ENCODE measurements around the gene PDCD11.
"Not testable (repeated sequence)": the region's sequence is repeated elsewhere in the genome, so short reads cannot be mapped to it uniquely, and the experiment has no call there.

The PDCD11 gene

GRCh38 chr10:103396067-103396788, at the start of gene PDCD11, which contains the start of gene ATP5MK:
TSS of gene PDCD11 (plus strand) at chr10:103396626. CDS start at chr10:103398427, 1,801 bp downstream.
TSS of gene ATP5MK (minus strand) at chr10:103396475. CDS start at chr10:103392457, 4,018 bp downstream.
- peak; percentile 78 for DNase-seq (ENCODE audit: low read depth)

- DNase-seq (ENCODE audit: low read depth) = no peak
These were observed 46.3 kb upstream of the PDCD11 start for GRCh38 chr10:103350175-103350516.

GRCh38 chr10:103350517-103351260, 45.7 kb upstream of the PDCD11 start, which contains the start of gene PCGF6:
TSS of gene PCGF6 (minus strand) at chr10:103351140. CDS start at chr10:103351066, 74 bp downstream.
- peak; percentile 54 for DNase-seq (ENCODE audit: low read depth)

- no peak for DNase-seq (ENCODE audit: low read depth)
These were observed 43.1 kb upstream of the PDCD11 start for GRCh38 chr10:103353281-103353680.

- not testable (repeated sequence) for DNase-seq (ENCODE audit: low read depth)
These were observed 41.9 kb upstream of the PDCD11 start for GRCh38 chr10:103354567-103354966.

- no peak for DNase-seq (ENCODE audit: low read depth)
These were observed 40.4 kb upstream of the PDCD11 start for GRCh38 chr10:103355906-103356599.

- DNase-seq (ENCODE audit: low read depth) = not testable (repeated sequence)
These were observed 36.9 kb upstream of the PDCD11 start for GRCh38 chr10:103359493-103359892.

- not testable (repeated sequence) for DNase-seq (ENCODE audit: low read depth)
These were observed 35.6 kb upstream of the PDCD11 start for GRCh38 chr10:103360791-103361190.

- no peak for DNase-seq (ENCODE audit: low read depth)
These were observed 29.0 kb upstream of the PDCD11 start for GRCh38 chr10:103367379-103367781.

GRCh38 chr10:103367782-103368518, 28.5 kb upstream of the PDCD11 start, which contains the start of gene TAF5:
TSS of gene TAF5 (plus strand) at chr10:103367976. CDS start at chr10:103367990, 14 bp downstream.
- DNase-seq (ENCODE audit: low read depth) = peak; percentile 55

- DNase-seq (ENCODE audit: low read depth) = no peak
These were observed 22.9 kb upstream of the PDCD11 start for GRCh38 chr10:103373544-103373943.

GRCh38 chr10:103374263-103374662, 22.2 kb upstream of the PDCD11 start:
- DNase-seq (ENCODE audit: low read depth) = no peak

- no peak for DNase-seq (ENCODE audit: low read depth)
These were observed 13.7 kb upstream of the PDCD11 start for GRCh38 chr10:103382769-103383168.

- no peak for DNase-seq (ENCODE audit: low read depth)
These were observed 2.2 kb upstream of the PDCD11 start for GRCh38 chr10:103394180-103394579.

GRCh38 chr10:103395754-103396066, 716 bp upstream of the PDCD11 start:
- no peak for DNase-seq (ENCODE audit: low read depth)

GRCh38 chr10:103396789-103397087, 312 bp downstream of the PDCD11 start:
- DNase-seq (ENCODE audit: low read depth) = no peak

GRCh38 chr10:103397191-103397825, 882 bp downstream of the PDCD11 start:
- DNase-seq (ENCODE audit: low read depth) = no peak

- DNase-seq (ENCODE audit: low read depth) = no peak
These were observed 17.1 kb downstream of the PDCD11 start for GRCh38 chr10:103413564-103413963.

- DNase-seq (ENCODE audit: low read depth) = no peak
These were observed 19.2 kb downstream of the PDCD11 start for GRCh38 chr10:103415581-103415980.

GRCh38 chr10:103416436-103417147, 20.2 kb downstream of the PDCD11 start:
- DNase-seq (ENCODE audit: low read depth) = no peak

- DNase-seq (ENCODE audit: low read depth) = not testable (repeated sequence)
These were observed 20.7 kb downstream of the PDCD11 start for GRCh38 chr10:103417148-103417469.
